Measurements from ENCODE around the gene SLIT2. TPM values are rescaled to one million over a fixed set of nuclear protein-coding genes. Genes with fewer than 3 reads are reported as not detected.

Gene SLIT2
- total RNA-seq, 3 donors from 2014 or later, result 15.7 to 20.3 (median 15.8) TPM

GRCh38 chr4:20256381-20256881, 4.7 kb downstream of the SLIT2 start:
- TF ChIP-seq CTCF (IDR thresholded peaks at IDR 0.05) (no peak), POLR2A (IDR thresholded peaks at IDR 0.05) (no peak), POLR2AphosphoS5 (IDR thresholded peaks at IDR 0.05) (no peak)
- H3K36me3 ChIP-seq, result no peaks in the 10 kb centered on the region
- peaks cover 0 to 50% of the 10 kb centered on the region in 2 donors for H3K27me3 ChIP-seq
- H3K4me1 ChIP-seq, result peaks cover 0 to 4% of the 10 kb centered on the region in 2 donors
- peak overlapping the region in 2 of 3 donors; percentile 66 to 73 for H3K4me3 ChIP-seq
- H3K9me3 ChIP-seq, result no peaks in the 10 kb centered on the region
- intact Hi-C loops (cut with DNase I; ENCODE audit: low total_unique reads), result no loop called here
- no peak for DNase-seq (ENCODE audit: low spot score in 2 of 2)
- no peak overlapping the region for H3K27ac ChIP-seq

- no peaks in the 10 kb centered on the region for H3K4me1 ChIP-seq
Measured at GRCh38 chr4:20259707-20260106, 8.0 kb downstream of the SLIT2 start.

GRCh38 chr4:20260821-20261220, 9.1 kb downstream of the SLIT2 start:
- Histone ChIP-seq H3K36me3 (no peaks in the 10 kb centered on the region), H3K27ac (no peak overlapping the region), H3K4me3 (no peak overlapping the region), H3K4me1 (no peaks in the 10 kb centered on the region), H3K9me3 (no peaks in the 10 kb centered on the region), H3K27me3 (peaks cover 0 to 20% of the 10 kb centered on the region in 2 donors)
- intact Hi-C loops (cut with DNase I; ENCODE audit: low total_unique reads), result no loop called here
- TF ChIP-seq CTCF (IDR thresholded peaks at IDR 0.05) (no peak), POLR2A (IDR thresholded peaks at IDR 0.05) (no peak), POLR2AphosphoS5 (IDR thresholded peaks at IDR 0.05) (no peak)
- DNase-seq (ENCODE audit: low spot score in 2 of 2), result no peak

More at GRCh38 chr4:20259707-20260106, 8.0 kb downstream of the SLIT2 start:
- no peak for DNase-seq (ENCODE audit: low spot score in 2 of 2)
- no peak overlapping the region for H3K4me3 ChIP-seq
- TF ChIP-seq POLR2AphosphoS5 (IDR thresholded peaks at IDR 0.05) (no peak), CTCF (IDR thresholded peaks at IDR 0.05) (no peak), POLR2A (IDR thresholded peaks at IDR 0.05) (no peak)
- H3K9me3 ChIP-seq, result no peaks in the 10 kb centered on the region
- no peaks in the 10 kb centered on the region for H3K36me3 ChIP-seq
- no peak overlapping the region for H3K27ac ChIP-seq
- peaks cover 0 to 30% of the 10 kb centered on the region in 2 donors for H3K27me3 ChIP-seq
- intact Hi-C loops (cut with DNase I; ENCODE audit: low total_unique reads), result no loop called here

DNA sequence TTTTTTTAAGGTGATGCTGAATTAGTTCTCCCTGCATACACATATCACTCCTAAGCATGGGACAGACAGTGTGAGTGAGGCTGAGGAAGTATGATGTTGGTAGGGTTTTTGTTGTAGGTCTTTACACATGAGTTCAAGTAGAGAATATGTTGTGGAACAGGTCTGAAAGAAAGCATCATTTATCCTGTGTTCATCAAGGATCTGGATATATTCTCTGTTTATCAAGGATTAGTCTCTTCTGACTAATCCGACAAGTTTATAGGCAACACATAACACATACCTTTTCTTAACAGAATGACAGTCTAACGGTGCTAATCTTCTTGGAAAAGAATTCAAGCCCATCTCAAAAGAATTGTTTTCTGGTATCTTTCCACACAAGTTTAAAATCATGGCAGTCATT, 10.5 kb downstream of the SLIT2 start:
- intact Hi-C loops (cut with DNase I; ENCODE audit: low total_unique reads), result no loop called here
- TF ChIP-seq POLR2AphosphoS5 (IDR thresholded peaks at IDR 0.05) (no peak), CTCF (IDR thresholded peaks at IDR 0.05) (no peak), POLR2A (IDR thresholded peaks at IDR 0.05) (no peak)
- H3K4me3 ChIP-seq, result no peak overlapping the region
- H3K4me1 ChIP-seq, result no peaks in the 10 kb centered on the region
- peaks cover 0 to 7% of the 10 kb centered on the region in 2 donors for H3K27me3 ChIP-seq
- no peak overlapping the region for H3K27ac ChIP-seq
- no peak for DNase-seq (ENCODE audit: low spot score in 2 of 2)
- no peaks in the 10 kb centered on the region for H3K36me3 ChIP-seq
- H3K9me3 ChIP-seq, result no peaks in the 10 kb centered on the region

- Histone ChIP-seq H3K4me1 (no peaks in the 10 kb centered on the region), H3K36me3 (no peaks in the 10 kb centered on the region), H3K27ac (peak overlapping the region in 1 of 2 donors; percentile 30), H3K27me3 (peaks cover 0 to 3% of the 10 kb centered on the region in 2 donors), H3K4me3 (no peak overlapping the region), H3K9me3 (no peaks in the 10 kb centered on the region)
- no peak for DNase-seq (ENCODE audit: low spot score in 2 of 2)
- TF ChIP-seq CTCF (IDR thresholded peaks at IDR 0.05), result no peak
- no peak for TF ChIP-seq POLR2A (IDR thresholded peaks at IDR 0.05)
- no peak for TF ChIP-seq POLR2AphosphoS5 (IDR thresholded peaks at IDR 0.05)
- intact Hi-C loops (cut with DNase I; ENCODE audit: low total_unique reads), result no loop called here
Measured at GRCh38 chr4:20264688-20265087, 13.0 kb downstream of the SLIT2 start.
